PC-3 (cell line): Measurements from ENCODE around the gene B4GALT2. TPM values are rescaled to one million over a fixed set of nuclear protein-coding genes. Genes with fewer than 3 reads are reported as not detected.

Experiments
- ATAC-seq: fragments of 200-7000 bp; cut with Tn5 transposase; 2 replicates; pipeline ENCODE4 v1.9.1; 2020; ENCODE audit warnings: mild to moderate bottlenecking, moderate library complexity
- BruUV-seq: library from RNA; stranded (reverse); fragments of 400-500 nt; replicated peaks from 2 replicates; lab custom pipeline; 2021; lab: Mats Ljungman, UMichigan
- CTCF ChIA-PET: fragments of 300-600 bp; sonication (Branson Sonifier 250); formaldehyde crosslinking; loops from one replicate; lab custom pipeline; 2022; ENCODE audit warnings: antibody characterized with exemption; lab: Charles Lee
- POLR2A ChIA-PET: fragments of 300-600 bp; sonication (Branson Sonifier 250); formaldehyde crosslinking; loops from one replicate; lab custom pipeline; 2022; ENCODE audit warnings: antibody characterized with exemption; ENCODE audit not compliant: unreplicated experiment; lab: Charles Lee
- DNase-seq: peaks from one replicate; pipeline ENCODE4 v3.0.0-alpha.2; 2015
- H2AFZ ChIP-seq: fragments of 300-600 bp; sonication (generic); 2 replicates; pipeline ENCODE4 v1.6.0; 2016; ENCODE audit warnings: antibody characterized with exemption, low read length
- H3F3A ChIP-seq: fragments of 300-600 bp; sonication (generic); one replicate; pipeline ENCODE4 v1.6.0; 2017; ENCODE audit warnings: antibody characterized with exemption, low read length, control low read depth, mild to moderate bottlenecking; ENCODE audit not compliant: unreplicated experiment
- H3K27ac ChIP-seq: fragments of 300-600 bp; sonication (generic); 2 replicates; pipeline ENCODE4 v1.5.1; 2016; ENCODE audit warnings: mild to moderate bottlenecking, low read length
- H3K27me3 ChIP-seq: fragments of 300-600 bp; sonication (generic); 2 replicates; pipeline ENCODE4 v1.6.1; 2016; ENCODE audit warnings: low read length, mixed read lengths
- H3K36me3 ChIP-seq: fragments of 300-600 bp; sonication (generic); 2 replicates; pipeline ENCODE4 v1.6.1; 2016; ENCODE audit warnings: low read depth, mixed run types, low read length, mixed read lengths
- H3K4me1 ChIP-seq: fragments of 300-600 bp; sonication (generic); 2 replicates; pipeline ENCODE4 v1.5.1; 2016; ENCODE audit warnings: low read length; ENCODE audit not compliant: insufficient read depth
- H3K4me2 ChIP-seq: fragments of 300-600 bp; sonication (generic); 2 replicates; pipeline ENCODE4 v1.6.0; 2016; ENCODE audit warnings: low read length
- H3K4me3 ChIP-seq: fragments of 300-600 bp; sonication (generic); 2 replicates; pipeline ENCODE4 v1.5.1; 2016; ENCODE audit warnings: mild to moderate bottlenecking, low read length, mixed read lengths
- H3K79me2 ChIP-seq: fragments of 300-600 bp; sonication (generic); 2 replicates; pipeline ENCODE4 v1.6.1; 2017; ENCODE audit warnings: low read length, mixed read lengths
- H3K9ac ChIP-seq: fragments of 300-600 bp; sonication (generic); 2 replicates; pipeline ENCODE4 v1.6.0; 2016; ENCODE audit warnings: mild to moderate bottlenecking, low read length
- H3K9me2 ChIP-seq: fragments of 300-600 bp; sonication (generic); replicated peaks from 2 replicates; pipeline ENCODE4 v1.6.1; 2016; ENCODE audit warnings: mixed run types, low read length, mixed read lengths
- H3K9me3 ChIP-seq: fragments of 300-600 bp; sonication (generic); 2 replicates; pipeline ENCODE4 v1.6.1; 2016; ENCODE audit warnings: low read length, mixed read lengths
- H4K20me1 ChIP-seq: fragments of 300-600 bp; sonication (generic); 2 replicates; pipeline ENCODE4 v1.6.1; 2016; ENCODE audit warnings: low read length, mixed read lengths
- EZH2 ChIP-seq: fragments of 300-600 bp; sonication (generic); IDR thresholded peaks from one replicate; pipeline ENCODE4 v1.6.1; 2017; ENCODE audit warnings: antibody characterized with exemption, mild to moderate bottlenecking, low read length; ENCODE audit not compliant: unreplicated experiment
- EZH2phosphoT487 ChIP-seq: fragments of 300-600 bp; sonication (generic); IDR thresholded peaks from 2 replicates; pipeline ENCODE4 v1.6.1; 2018; ENCODE audit warnings: mild to moderate bottlenecking, antibody characterized with exemption, low read length, borderline replicate concordance
- intact Hi-C: fragments of 100-400 bp; cut with micrococcal nuclease; formaldehyde crosslinking; loops from 2 replicates; pipeline ENCODE4 v1.9.0; 2023
- total RNA-seq: library from RNA; depleted of rRNA; stranded (reverse); fragments of >200 nt; gene quantifications from 2 replicates; pipeline ENCODE4 v1.2.3, GENCODE V29; 2014
- TF ChIP-seq, protein P1 (sequence below): fragments of 300-600 bp; sonication (generic); conservative IDR thresholded peaks from 2 replicates; pipeline ENCODE4 v1.5.1; 2017; ENCODE audit warnings: antibody characterized with exemption, low read depth, mild to moderate bottlenecking, low read length

Gene B4GALT2
- total RNA-seq, 1 experiment from 2014 or later = 103 TPM

DNA sequence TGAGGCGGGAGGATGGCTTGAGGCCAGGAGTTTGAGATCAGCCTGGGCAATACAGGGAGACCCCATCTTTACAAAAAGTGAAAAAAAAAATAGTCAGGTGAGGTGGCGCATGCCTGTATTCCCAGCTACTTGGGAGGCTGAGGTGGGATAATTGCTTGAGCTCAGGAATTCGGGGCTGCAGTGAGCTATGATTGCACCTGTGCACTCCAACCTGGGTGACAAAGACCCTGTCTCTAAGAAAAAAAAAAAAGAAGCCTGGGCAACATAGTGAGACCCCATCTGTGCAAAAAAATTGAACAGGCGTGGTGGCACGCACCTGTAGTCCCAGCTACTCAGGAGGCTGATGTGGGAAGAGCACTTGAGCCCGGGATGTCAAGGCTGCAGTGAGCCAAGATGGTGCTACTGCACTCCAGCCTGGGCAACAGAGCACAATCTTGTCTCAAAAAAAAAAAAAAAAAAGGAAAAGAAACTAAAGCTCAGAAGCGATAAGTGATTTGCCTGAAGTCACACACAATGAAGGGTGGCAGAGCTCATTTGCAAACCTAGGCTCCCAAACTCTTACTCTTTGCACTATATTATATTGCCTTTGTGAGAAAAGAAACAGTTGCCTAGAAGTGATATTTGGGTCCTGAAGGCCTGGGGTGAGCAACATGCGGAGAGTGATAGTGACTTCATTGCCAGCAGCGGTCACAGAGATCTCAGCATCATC lies 14.3 kb downstream of the B4GALT2 start:
- Histone ChIP-seq H4K20me1 (no peaks in the 10 kb centered on the region), H3K4me3 (no peak overlapping the region), H3K4me1 (peaks cover 19% of the 10 kb centered on the region), H3K36me3 (no peaks in the 10 kb centered on the region), H3K27ac (no peak overlapping the region), H3F3A (no peaks in the 10 kb centered on the region), H3K9ac (no peak overlapping the region), H3K79me2 (no peaks in the 10 kb centered on the region), H3K27me3 (no peaks in the 10 kb centered on the region), H3K4me2 (no peak overlapping the region), H3K9me2 (no peaks in the 10 kb centered on the region), H2AFZ (no peak overlapping the region), H3K9me3 (no peaks in the 10 kb centered on the region)
- ATAC-seq = no peak
- no TSS peak for BruUV-seq
- no peak for DNase-seq
- CTCF ChIA-PET = no interaction called here
- intact Hi-C loops = loop anchor here (5.0 kb wide), 1 partner anchor 44 kb away; no protein-coding TSS in a partner anchor
- no peak for TF ChIP-seq EZH2phosphoT487
- TF ChIP-seq EZH2 = no peak
- TF ChIP-seq, protein P1, sequence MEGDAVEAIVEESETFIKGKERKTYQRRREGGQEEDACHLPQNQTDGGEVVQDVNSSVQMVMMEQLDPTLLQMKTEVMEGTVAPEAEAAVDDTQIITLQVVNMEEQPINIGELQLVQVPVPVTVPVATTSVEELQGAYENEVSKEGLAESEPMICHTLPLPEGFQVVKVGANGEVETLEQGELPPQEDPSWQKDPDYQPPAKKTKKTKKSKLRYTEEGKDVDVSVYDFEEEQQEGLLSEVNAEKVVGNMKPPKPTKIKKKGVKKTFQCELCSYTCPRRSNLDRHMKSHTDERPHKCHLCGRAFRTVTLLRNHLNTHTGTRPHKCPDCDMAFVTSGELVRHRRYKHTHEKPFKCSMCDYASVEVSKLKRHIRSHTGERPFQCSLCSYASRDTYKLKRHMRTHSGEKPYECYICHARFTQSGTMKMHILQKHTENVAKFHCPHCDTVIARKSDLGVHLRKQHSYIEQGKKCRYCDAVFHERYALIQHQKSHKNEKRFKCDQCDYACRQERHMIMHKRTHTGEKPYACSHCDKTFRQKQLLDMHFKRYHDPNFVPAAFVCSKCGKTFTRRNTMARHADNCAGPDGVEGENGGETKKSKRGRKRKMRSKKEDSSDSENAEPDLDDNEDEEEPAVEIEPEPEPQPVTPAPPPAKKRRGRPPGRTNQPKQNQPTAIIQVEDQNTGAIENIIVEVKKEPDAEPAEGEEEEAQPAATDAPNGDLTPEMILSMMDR = no peak
- POLR2A ChIA-PET = interaction anchor here (0.6 kb wide), 2 partner anchors 45 to 63 kb away, joined by 5 to 8 read pairs; no protein-coding TSS in a partner anchor

DNA sequence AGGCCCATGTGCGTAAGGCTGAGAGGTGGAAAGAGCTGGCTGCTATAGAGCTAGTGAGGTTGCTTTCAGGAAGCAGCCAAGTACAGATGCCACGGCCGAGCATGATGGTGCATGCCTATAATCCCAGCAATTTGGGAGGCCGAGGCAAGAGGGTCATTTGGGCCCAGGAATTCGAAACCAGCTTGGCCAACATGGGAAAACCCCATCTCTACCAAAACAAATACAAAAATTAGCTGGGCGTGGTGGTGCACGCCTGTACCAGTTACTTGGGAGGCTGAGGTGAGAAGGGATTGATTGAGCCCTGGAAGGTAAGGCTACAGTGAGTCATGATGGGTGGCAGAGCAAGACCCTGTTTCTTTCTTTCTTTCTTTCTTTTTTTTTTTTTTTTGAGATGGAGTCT lies 15.1 kb downstream of the B4GALT2 start:
- no peak for TF ChIP-seq EZH2phosphoT487
- no peaks in the 10 kb centered on the region for H3K27me3 ChIP-seq
- ATAC-seq = no peak
- no peaks in the 10 kb centered on the region for H3K36me3 ChIP-seq
- no peak overlapping the region for H3K4me3 ChIP-seq
- no peak overlapping the region for H3K27ac ChIP-seq
- no peaks in the 10 kb centered on the region for H3K9me2 ChIP-seq
- no peak for DNase-seq
- H3K4me1 ChIP-seq = peaks cover 19% of the 10 kb centered on the region
- no peak overlapping the region for H2AFZ ChIP-seq
- H3K9me3 ChIP-seq = no peaks in the 10 kb centered on the region
- H3K4me2 ChIP-seq = no peak overlapping the region
- intact Hi-C loops = loop anchor here (5.0 kb wide), 1 partner anchor 43 kb away; no protein-coding TSS in a partner anchor
- no TSS peak for BruUV-seq
- H3K9ac ChIP-seq = no peak overlapping the region
- ChIA-PET POLR2A (interaction anchor here (0.6 kb wide), 1 partner anchor 62 kb away, joined by 5 read pairs; no protein-coding TSS in a partner anchor), CTCF (interaction anchor here (0.6 to 0.7 kb wide), 2 partner anchors 42 to 54 kb away, joined by 3 to 4 read pairs; no protein-coding TSS in a partner anchor)
- H3F3A ChIP-seq = no peaks in the 10 kb centered on the region
- no peaks in the 10 kb centered on the region for H3K79me2 ChIP-seq
- no peaks in the 10 kb centered on the region for H4K20me1 ChIP-seq

DNA sequence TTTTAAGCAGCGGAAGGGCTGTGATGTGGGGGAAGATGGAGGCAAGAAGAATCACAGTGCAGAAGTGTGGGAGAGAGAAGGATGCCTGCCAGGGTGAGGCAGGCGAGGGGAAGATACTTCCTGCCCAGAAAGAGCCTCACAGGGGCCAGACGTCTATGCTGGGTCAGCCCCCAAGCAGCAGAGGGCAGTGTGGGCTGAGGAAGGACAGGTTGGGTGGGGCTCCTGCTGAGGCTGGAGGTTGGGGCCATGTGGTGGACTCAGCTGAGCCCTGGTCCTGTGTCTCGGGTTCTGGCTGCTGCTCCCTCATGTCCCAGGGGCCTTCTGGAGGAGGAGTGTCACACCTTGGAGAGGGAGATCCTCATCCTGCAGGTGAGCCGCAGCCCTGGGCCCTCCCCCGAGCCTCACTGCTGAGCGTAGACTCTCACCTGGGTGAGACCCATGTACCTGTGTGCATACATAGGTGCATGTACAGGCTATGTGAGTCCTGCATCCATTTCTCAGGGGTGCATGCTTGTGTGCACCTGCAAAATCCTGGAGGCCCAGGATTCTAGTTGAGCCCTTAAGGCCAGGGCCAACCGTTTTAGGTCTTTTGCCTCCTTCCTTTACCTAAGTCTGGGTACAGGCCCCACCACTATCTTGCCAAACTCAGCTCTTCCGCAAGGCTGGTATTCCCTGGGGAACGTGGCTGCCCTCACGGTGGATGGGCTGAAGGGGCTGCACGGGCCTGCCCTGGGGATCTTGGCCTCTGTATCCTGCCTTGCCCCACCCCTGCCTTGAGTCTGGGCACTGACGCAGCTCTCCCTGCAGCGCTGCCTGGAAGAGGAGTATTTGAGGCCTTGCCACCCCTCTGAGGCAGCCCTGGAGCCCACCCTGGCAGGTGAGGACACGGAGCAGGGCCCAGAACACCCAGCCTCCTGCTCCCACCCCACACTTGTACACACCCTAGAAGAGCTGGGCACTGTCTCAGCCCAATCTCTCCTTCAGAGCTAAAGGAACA lies 16.1 kb downstream of the B4GALT2 start:
- DNase-seq (peak; percentile 49), ATAC-seq (peak; percentile 17)
- no peaks in the 10 kb centered on the region for H3K9me2 ChIP-seq
- H3K27me3 ChIP-seq = no peaks in the 10 kb centered on the region
- H3K79me2 ChIP-seq = no peaks in the 10 kb centered on the region
- intact Hi-C loops = loop anchor here (5.0 kb wide), 1 partner anchor 42 kb away; no protein-coding TSS in a partner anchor
- H2AFZ ChIP-seq = no peak overlapping the region
- H3K4me2 ChIP-seq = no peak overlapping the region
- no peaks in the 10 kb centered on the region for H4K20me1 ChIP-seq
- no peak overlapping the region for H3K27ac ChIP-seq
- peaks cover 19% of the 10 kb centered on the region for H3K4me1 ChIP-seq
- BruUV-seq = no TSS peak
- H3K4me3 ChIP-seq = no peak overlapping the region
- H3F3A ChIP-seq = no peaks in the 10 kb centered on the region
- no peak overlapping the region for H3K9ac ChIP-seq
- TF ChIP-seq, protein P1 = peak; percentile 59
- TF ChIP-seq EZH2phosphoT487 = no peak
- no peaks in the 10 kb centered on the region for H3K9me3 ChIP-seq
- CTCF ChIA-PET = interaction anchor here (0.6 to 0.7 kb wide), 2 partner anchors 41 to 53 kb away, joined by 3 to 4 read pairs; no protein-coding TSS in a partner anchor
- no peaks in the 10 kb centered on the region for H3K36me3 ChIP-seq
- POLR2A ChIA-PET = interaction anchor here (0.6 kb wide), 1 partner anchor 404 kb away, joined by 6 read pairs; no protein-coding TSS in a partner anchor
